SKM-1 (cell line): ENCODE results near the gene GOSR1.
A peak's percentile ranks its signal among the peaks of the same experiment; 100 is the strongest.
"Not testable (repeated sequence)": the region's sequence is repeated elsewhere in the genome, so short reads cannot be mapped to it uniquely, and the experiment has no call there.

Experiments
- DNase-seq: peaks from one replicate; lab custom pipeline; 2025; ENCODE audit not compliant: unreplicated experiment; lab: John Stamatoyannopoulos, UW

GOSR1 gene

GRCh38 chr17:30560117-30561026 lies 83.2 kb downstream of the GOSR1 start:
- not testable (repeated sequence) for DNase-seq

- DNase-seq = not testable (repeated sequence)
Measured at GRCh38 chr17:30561766-30562165, 84.6 kb downstream of the GOSR1 start.

- not testable (repeated sequence) for DNase-seq
Measured at GRCh38 chr17:30563131-30563904, 86.1 kb downstream of the GOSR1 start.

- DNase-seq = not testable (repeated sequence)
Measured at GRCh38 chr17:30563905-30564390, 86.7 kb downstream of the GOSR1 start.

GRCh38 chr17:30564422-30565072 lies 87.3 kb downstream of the GOSR1 start:
- peak; percentile 46 for DNase-seq

- DNase-seq = no peak
Measured at GRCh38 chr17:30565073-30565935, 88.1 kb downstream of the GOSR1 start.

- DNase-seq = not testable (repeated sequence)
Measured at GRCh38 chr17:30566104-30566503, 88.9 kb downstream of the GOSR1 start.

GRCh38 chr17:30566516-30567225 lies 89.5 kb downstream of the GOSR1 start:
- DNase-seq = not testable (repeated sequence)

GRCh38 chr17:30567231-30568116 lies 90.3 kb downstream of the GOSR1 start:
- DNase-seq = no peak

GRCh38 chr17:30568117-30568430 lies 90.9 kb downstream of the GOSR1 start:
- no peak for DNase-seq

- DNase-seq = not testable (repeated sequence)
Measured at GRCh38 chr17:30569531-30570175, 92.4 kb downstream of the GOSR1 start.

- no peak for DNase-seq
Measured at GRCh38 chr17:30570191-30570590, 93.0 kb downstream of the GOSR1 start.

- no peak for DNase-seq
Measured at GRCh38 chr17:30570596-30571265, 93.5 kb downstream of the GOSR1 start.

GRCh38 chr17:30571404-30571803 lies 94.2 kb downstream of the GOSR1 start:
- DNase-seq = not testable (repeated sequence)

GRCh38 chr17:30571921-30572320 lies 94.7 kb downstream of the GOSR1 start:
- no peak for DNase-seq

- DNase-seq = not testable (repeated sequence)
Measured at GRCh38 chr17:30572651-30573554, 95.7 kb downstream of the GOSR1 start.
